ENCODE data around the gene TLR7.

GRCh38 chrX:12936947-12937346 lies 70.1 kb downstream of the TLR7 start:
- TF ChIP-seq POLR2A (IDR thresholded peaks at IDR 0.05): no peak
- no peak for TF ChIP-seq CTCF (IDR thresholded peaks at IDR 0.05)

Data from esophagus squamous epithelium (tissue), 4 donors.